Measurements from ENCODE around the gene NTN3.
A peak's percentile ranks its signal among the peaks of the same experiment; 100 is the strongest.

NTN3 gene

DNA sequence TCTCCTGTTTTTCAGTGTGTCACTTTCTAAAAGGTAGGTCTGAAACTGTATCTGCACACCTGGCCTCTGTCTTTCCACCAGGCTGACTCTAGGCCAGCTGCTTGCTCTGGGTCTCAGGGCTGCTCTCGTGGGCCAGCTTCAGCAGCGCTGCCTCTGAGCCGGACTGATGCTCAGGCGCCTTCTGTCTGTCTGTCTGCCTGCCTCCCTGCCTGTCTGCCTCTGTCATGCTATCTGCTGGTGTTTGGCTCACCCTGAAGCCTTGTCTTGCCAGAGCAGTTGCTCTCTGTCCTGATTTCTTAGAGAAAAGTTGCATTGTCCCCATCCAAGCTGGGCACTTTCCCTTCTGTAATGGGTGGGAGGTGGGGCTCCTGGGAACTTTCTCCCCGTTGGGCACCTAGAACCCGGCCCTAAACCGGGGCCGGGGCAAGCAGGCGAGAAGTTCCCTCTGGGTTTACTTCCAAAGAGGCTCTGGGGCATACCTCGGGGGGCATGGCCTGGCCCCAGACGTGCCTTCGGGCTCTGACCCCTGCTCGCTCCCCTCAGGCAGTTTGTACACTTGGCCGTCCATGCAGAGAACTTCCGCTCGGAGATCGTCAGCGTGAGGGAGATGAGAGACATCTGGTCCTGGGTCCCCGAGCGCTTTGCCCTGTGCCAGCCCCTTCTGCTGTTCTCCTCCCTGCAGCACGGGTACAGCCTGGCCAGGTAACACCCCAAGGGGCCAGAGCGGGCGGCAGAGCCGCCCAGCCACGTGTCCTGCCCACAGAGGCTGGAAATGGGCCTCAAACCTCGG lies 26.8 kb downstream of the NTN3 start:
- no peak overlapping the region for H2BK12ac ChIP-seq (ENCODE audit: low read length in 2 of 2)
- H2AFZ ChIP-seq (ENCODE audit: low read depth, low read length) = no peak overlapping the region
- no peak overlapping the region for H3K4me2 ChIP-seq (ENCODE audit: low read length, poor library complexity, severe bottlenecking)
- H4K8ac ChIP-seq (ENCODE audit: low read length) = no peak overlapping the region
- peaks cover 27% of the 10 kb centered on the region for H3K4me1 ChIP-seq (ENCODE audit: control insufficient read depth, insufficient read depth, low read depth, low read length)
- H4K91ac ChIP-seq (ENCODE audit: low read length) = no peak overlapping the region
- H2BK5ac ChIP-seq (ENCODE audit: low read depth, low read length, poor library complexity, severe bottlenecking) = no peak overlapping the region
- H3K18ac ChIP-seq (ENCODE audit: low read depth in 1 of 2, low read length in 2 of 2) = no peak overlapping the region
- no peak overlapping the region for H2BK120ac ChIP-seq (ENCODE audit: low read depth, low read length)
- H3K9ac ChIP-seq (ENCODE audit: low read length) = peak overlapping the region; percentile 7
- no peak for DNase-seq
- no peaks in the 10 kb centered on the region for H3K27me3 ChIP-seq (ENCODE audit: control insufficient read depth in 1 of 2, insufficient read depth in 1 of 2, low read length in 2 of 2)
- no peak overlapping the region for H3K14ac ChIP-seq (ENCODE audit: low read length in 2 of 2)
- WGBS = 93% methylated on average over 26 of the region's 26 CpGs
- no peaks in the 10 kb centered on the region for H3K9me3 ChIP-seq (ENCODE audit: control insufficient read depth, low read length)
- H2BK15ac ChIP-seq (ENCODE audit: low read depth, poor library complexity, severe bottlenecking) = no peak overlapping the region
- no peak overlapping the region for H3K27ac ChIP-seq (ENCODE audit: low read length, poor library complexity, severe bottlenecking)
- no peak overlapping the region for H3K23ac ChIP-seq (ENCODE audit: low read length in 2 of 2)
- H3K79me1 ChIP-seq (replicated peaks; ENCODE audit: low read length, poor library complexity, severe bottlenecking) = peaks cover 19% of the 10 kb centered on the region
- H3K4ac ChIP-seq (ENCODE audit: low read depth in 1 of 2, low read length in 2 of 2) = no peak overlapping the region
- no peak overlapping the region for H2AK5ac ChIP-seq (ENCODE audit: low read length, severe bottlenecking)
- H3K4me3 ChIP-seq (ENCODE audit: insufficient read depth in 1 of 2, low read depth in 1 of 2, low read length in 2 of 2) = no peak overlapping the region
- H3K36me3 ChIP-seq (ENCODE audit: control insufficient read depth in 1 of 2, insufficient read depth in 2 of 2, low read depth in 1 of 2, low read length in 2 of 2) = peaks cover 24 to 56% of the 10 kb centered on the region in 2 experiments

DNA sequence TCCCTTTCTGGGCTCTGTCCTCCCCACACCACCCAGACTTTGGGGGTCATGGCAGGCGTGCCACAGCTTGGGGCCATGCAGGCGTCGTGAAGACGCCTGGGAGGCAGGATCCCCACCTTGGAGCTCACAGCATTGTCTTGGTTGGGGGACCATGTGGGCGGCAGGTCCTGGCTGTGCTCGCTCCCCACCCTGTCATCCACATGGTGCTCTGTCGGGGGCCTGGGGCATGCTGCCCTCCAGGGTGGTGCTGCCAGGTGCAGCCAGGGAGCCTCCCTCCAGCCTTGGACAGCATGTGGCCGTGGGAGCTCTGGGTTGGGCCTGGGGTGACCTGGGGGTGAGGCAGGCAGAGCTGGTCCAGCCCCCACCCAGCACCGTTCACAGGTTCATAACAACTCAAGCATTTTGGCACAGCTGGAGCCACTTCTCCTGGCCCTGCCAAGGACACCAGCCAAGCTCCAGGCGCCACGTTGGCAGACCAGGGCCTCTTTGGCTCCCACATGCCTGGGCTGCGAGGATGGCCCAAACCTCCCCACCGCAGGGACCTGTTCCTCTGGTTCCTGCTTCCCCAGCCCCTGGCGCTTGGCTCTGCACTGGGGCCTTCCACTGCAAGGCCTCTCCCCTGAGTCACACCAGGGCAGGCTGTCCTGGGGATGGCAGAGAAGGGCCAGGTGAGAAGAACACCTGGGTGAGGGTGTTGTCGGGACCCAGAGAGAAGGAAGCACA lies 27.6 kb downstream of the NTN3 start:
- peaks cover 27% of the 10 kb centered on the region for H3K4me1 ChIP-seq (ENCODE audit: control insufficient read depth, insufficient read depth, low read depth, low read length)
- no peak overlapping the region for H3K14ac ChIP-seq (ENCODE audit: low read length in 2 of 2)
- H3K9me3 ChIP-seq (ENCODE audit: control insufficient read depth, low read length) = no peaks in the 10 kb centered on the region
- no peak overlapping the region for H3K9ac ChIP-seq (ENCODE audit: low read length)
- no peak overlapping the region for H2AK5ac ChIP-seq (ENCODE audit: low read length, severe bottlenecking)
- no peak overlapping the region for H2BK120ac ChIP-seq (ENCODE audit: low read depth, low read length)
- H2BK15ac ChIP-seq (ENCODE audit: low read depth, poor library complexity, severe bottlenecking) = no peak overlapping the region
- H3K79me1 ChIP-seq (replicated peaks; ENCODE audit: low read length, poor library complexity, severe bottlenecking) = peaks cover 15% of the 10 kb centered on the region
- no peak for DNase-seq
- H2AFZ ChIP-seq (ENCODE audit: low read depth, low read length) = no peak overlapping the region
- no peak overlapping the region for H2BK12ac ChIP-seq (ENCODE audit: low read length in 2 of 2)
- H2BK5ac ChIP-seq (ENCODE audit: low read depth, low read length, poor library complexity, severe bottlenecking) = no peak overlapping the region
- no peak overlapping the region for H4K91ac ChIP-seq (ENCODE audit: low read length)
- H3K27ac ChIP-seq (ENCODE audit: low read length, poor library complexity, severe bottlenecking) = no peak overlapping the region
- WGBS = 94% methylated on average over 14 of the region's 15 CpGs
- no peak overlapping the region for H3K23ac ChIP-seq (ENCODE audit: low read length in 2 of 2)
- no peak overlapping the region for H3K4me2 ChIP-seq (ENCODE audit: low read length, poor library complexity, severe bottlenecking)
- no peak overlapping the region for H3K4me3 ChIP-seq (ENCODE audit: insufficient read depth in 1 of 2, low read depth in 1 of 2, low read length in 2 of 2)
- peaks cover 24 to 54% of the 10 kb centered on the region in 2 experiments for H3K36me3 ChIP-seq (ENCODE audit: control insufficient read depth in 1 of 2, insufficient read depth in 2 of 2, low read depth in 1 of 2, low read length in 2 of 2)
- H3K4ac ChIP-seq (ENCODE audit: low read depth in 1 of 2, low read length in 2 of 2) = no peak overlapping the region
- H3K27me3 ChIP-seq (ENCODE audit: control insufficient read depth in 1 of 2, insufficient read depth in 1 of 2, low read length in 2 of 2) = no peaks in the 10 kb centered on the region
- no peak overlapping the region for H4K8ac ChIP-seq (ENCODE audit: low read length)
- H3K18ac ChIP-seq (ENCODE audit: low read depth in 1 of 2, low read length in 2 of 2) = no peak overlapping the region

DNA sequence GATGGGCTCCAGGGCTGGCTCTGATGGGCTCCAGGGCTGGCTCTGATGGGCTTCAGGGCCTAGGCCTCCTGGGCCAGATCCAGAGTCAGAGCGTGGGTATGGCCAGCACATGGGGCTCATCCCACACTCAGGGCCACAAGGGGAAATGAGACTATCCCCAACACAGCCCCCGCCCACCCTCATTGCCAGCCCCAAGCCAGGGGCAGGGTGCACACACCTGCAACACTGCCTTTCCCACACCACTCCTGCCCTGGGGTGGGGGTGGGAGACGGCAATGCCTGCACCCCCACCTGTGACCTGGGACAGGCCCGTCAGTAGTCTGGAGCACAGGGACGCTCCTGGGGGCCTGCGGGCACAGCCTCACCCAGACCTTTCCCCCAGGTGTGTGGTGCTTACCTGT lies 28.4 kb downstream of the NTN3 start:
- Histone ChIP-seq H3K79me1 (replicated peaks; ENCODE audit: low read length, poor library complexity, severe bottlenecking) (peaks cover 15% of the 10 kb centered on the region), H4K91ac (ENCODE audit: low read length) (no peak overlapping the region), H3K4me2 (ENCODE audit: low read length, poor library complexity, severe bottlenecking) (no peak overlapping the region), H3K4ac (ENCODE audit: low read depth in 1 of 2, low read length in 2 of 2) (no peak overlapping the region), H2BK15ac (ENCODE audit: low read depth, poor library complexity, severe bottlenecking) (no peak overlapping the region), H3K9ac (ENCODE audit: low read length) (no peak overlapping the region), H2BK120ac (ENCODE audit: low read depth, low read length) (no peak overlapping the region), H3K4me3 (ENCODE audit: insufficient read depth in 1 of 2, low read depth in 1 of 2, low read length in 2 of 2) (no peak overlapping the region), H3K27me3 (ENCODE audit: control insufficient read depth in 1 of 2, insufficient read depth in 1 of 2, low read length in 2 of 2) (no peaks in the 10 kb centered on the region), H3K27ac (ENCODE audit: low read length, poor library complexity, severe bottlenecking) (no peak overlapping the region), H4K8ac (ENCODE audit: low read length) (no peak overlapping the region), H3K18ac (ENCODE audit: low read depth in 1 of 2, low read length in 2 of 2) (no peak overlapping the region), H3K23ac (ENCODE audit: low read length in 2 of 2) (no peak overlapping the region), H3K4me1 (ENCODE audit: control insufficient read depth, insufficient read depth, low read depth, low read length) (peaks cover 27% of the 10 kb centered on the region), H2BK5ac (ENCODE audit: low read depth, low read length, poor library complexity, severe bottlenecking) (no peak overlapping the region), H2AK5ac (ENCODE audit: low read length, severe bottlenecking) (no peak overlapping the region), H2BK12ac (ENCODE audit: low read length in 2 of 2) (no peak overlapping the region), H3K9me3 (ENCODE audit: control insufficient read depth, low read length) (no peaks in the 10 kb centered on the region), H3K36me3 (ENCODE audit: control insufficient read depth in 1 of 2, insufficient read depth in 2 of 2, low read depth in 1 of 2, low read length in 2 of 2) (peaks cover 24 to 53% of the 10 kb centered on the region in 2 experiments), H3K14ac (ENCODE audit: low read length in 2 of 2) (no peak overlapping the region), H2AFZ (ENCODE audit: low read depth, low read length) (no peak overlapping the region)
- no peak for DNase-seq
- 96% methylated on average over 6 of the region's 6 CpGs for WGBS

DNA sequence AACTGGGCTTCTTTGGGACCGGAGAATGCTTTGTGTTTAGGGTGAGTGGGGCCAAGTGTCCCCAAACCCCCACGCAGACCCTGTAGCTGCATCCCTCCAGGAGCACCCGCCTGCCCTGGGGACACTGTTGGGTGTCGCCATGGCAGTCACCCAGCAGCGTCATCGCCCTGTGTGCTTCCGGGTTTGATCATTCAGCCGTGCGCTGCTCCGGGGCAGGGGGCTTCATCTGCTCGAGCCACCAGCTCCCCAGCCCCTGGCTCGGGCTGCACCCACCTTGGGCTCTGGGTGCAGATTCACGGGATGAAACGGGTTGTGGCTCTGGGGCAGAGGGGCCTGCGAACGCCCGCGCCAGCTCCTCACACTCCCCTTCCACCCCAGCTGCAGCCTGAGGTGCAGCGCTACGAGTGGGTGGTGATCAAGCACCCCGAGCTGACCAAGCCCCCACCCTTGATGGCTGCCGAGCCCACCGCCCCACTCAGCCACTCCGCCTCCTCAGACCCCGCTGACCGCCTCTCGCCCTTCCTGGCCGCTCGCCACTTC lies 28.9 kb downstream of the NTN3 start:
- peak overlapping the region; percentile 18 for H4K91ac ChIP-seq (ENCODE audit: low read length)
- no peak overlapping the region for H3K23ac ChIP-seq (ENCODE audit: low read length in 2 of 2)
- no peak overlapping the region for H3K14ac ChIP-seq (ENCODE audit: low read length in 2 of 2)
- H3K36me3 ChIP-seq (ENCODE audit: control insufficient read depth in 1 of 2, insufficient read depth in 2 of 2, low read depth in 1 of 2, low read length in 2 of 2) = peaks cover 24 to 53% of the 10 kb centered on the region in 2 experiments
- H2BK15ac ChIP-seq (ENCODE audit: low read depth, poor library complexity, severe bottlenecking) = no peak overlapping the region
- no peak overlapping the region for H3K18ac ChIP-seq (ENCODE audit: low read depth in 1 of 2, low read length in 2 of 2)
- H3K27me3 ChIP-seq (ENCODE audit: control insufficient read depth in 1 of 2, insufficient read depth in 1 of 2, low read length in 2 of 2) = no peaks in the 10 kb centered on the region
- H3K79me1 ChIP-seq (replicated peaks; ENCODE audit: low read length, poor library complexity, severe bottlenecking) = peaks cover 15% of the 10 kb centered on the region
- no peak overlapping the region for H3K27ac ChIP-seq (ENCODE audit: low read length, poor library complexity, severe bottlenecking)
- 95% methylated on average over 29 of the region's 29 CpGs for WGBS
- H2BK12ac ChIP-seq (ENCODE audit: low read length in 2 of 2) = no peak overlapping the region
- no peak overlapping the region for H2AFZ ChIP-seq (ENCODE audit: low read depth, low read length)
- H2AK5ac ChIP-seq (ENCODE audit: low read length, severe bottlenecking) = no peak overlapping the region
- no peak overlapping the region for H2BK120ac ChIP-seq (ENCODE audit: low read depth, low read length)
- H3K4me1 ChIP-seq (ENCODE audit: control insufficient read depth, insufficient read depth, low read depth, low read length) = peaks cover 27% of the 10 kb centered on the region
- no peak overlapping the region for H2BK5ac ChIP-seq (ENCODE audit: low read depth, low read length, poor library complexity, severe bottlenecking)
- H3K4me2 ChIP-seq (ENCODE audit: low read length, poor library complexity, severe bottlenecking) = no peak overlapping the region
- H3K9me3 ChIP-seq (ENCODE audit: control insufficient read depth, low read length) = no peaks in the 10 kb centered on the region
- H4K8ac ChIP-seq (ENCODE audit: low read length) = no peak overlapping the region
- DNase-seq = no peak
- no peak overlapping the region for H3K4ac ChIP-seq (ENCODE audit: low read depth in 1 of 2, low read length in 2 of 2)
- no peak overlapping the region for H3K4me3 ChIP-seq (ENCODE audit: insufficient read depth in 1 of 2, low read depth in 1 of 2, low read length in 2 of 2)
- H3K9ac ChIP-seq (ENCODE audit: low read length) = no peak overlapping the region

Data from mesenchymal stem cell (in vitro differentiated cells and primary cell).